Heart left ventricle (tissue), 16 donors: ENCODE data around the gene CFAP100. TPM values are rescaled to one million over a fixed set of nuclear protein-coding genes. Genes with fewer than 3 reads are reported as not detected.

Source experiments
- ATAC-seq, 4 donors: fragments of 200-7000 bp; cut with Tn5 transposase; one replicate each; pipeline ENCODE4 v1.9.1; 2020 to 2022; ENCODE audit warnings: moderate library complexity in 4 of 4, mild to moderate bottlenecking in 3 of 4, moderate number of reproducible peaks in 1 of 4
- DNase-seq, 5 donors: peaks; one replicate each; pipeline ENCODE4 v3.0.0-alpha.2; 2020
- H3K27ac ChIP-seq, 12 donors: fragments of 200-600 bp; sonication (generic) in 4 of 12; one replicate each; pipeline versions ENCODE4 v1.5.0 to v1.8.0; 2016 to 2022; ENCODE audit warnings: mild to moderate bottlenecking in 2 of 12
- H3K27me3 ChIP-seq, 9 donors: fragments of 200-600 bp; sonication (generic) in 2 of 9; one replicate each; pipeline versions ENCODE4 v1.5.1 to v1.8.0; 2016 to 2022; ENCODE audit warnings: mild to moderate bottlenecking in 3 of 9
- H3K36me3 ChIP-seq, 9 donors: fragments of 200-600 bp; sonication (generic) in 2 of 9; one replicate each; pipeline versions ENCODE4 v1.5.0 to v1.8.0; 2018 to 2022; ENCODE audit warnings: mild to moderate bottlenecking in 2 of 9
- H3K4me1 ChIP-seq, 12 donors: fragments of 200-600 bp; sonication (generic) in 4 of 12; one replicate each; pipeline versions ENCODE4 v1.5.0 to v1.8.0; 2016 to 2022; ENCODE audit warnings: mild to moderate bottlenecking in 3 of 12
- H3K4me3 ChIP-seq, 12 donors: fragments of 200-600 bp; sonication (generic) in 4 of 12; one replicate each; pipeline versions ENCODE4 v1.5.0 to v1.8.0; 2017 to 2022; ENCODE audit warnings: mild to moderate bottlenecking in 9 of 12, moderate library complexity in 4 of 12
- H3K9me3 ChIP-seq, 12 donors: fragments of 200-600 bp; sonication (generic) in 4 of 12; one replicate each; pipeline versions ENCODE4 v1.5.0 to v1.8.0; 2016 to 2022; ENCODE audit warnings: mild to moderate bottlenecking in 1 of 12
- CTCF ChIP-seq, 12 donors: fragments of 200-600 bp; sonication (generic) in 4 of 12; IDR thresholded peaks; one replicate each; pipeline versions ENCODE4 v1.5.0 to v1.8.0; 2018 to 2022; ENCODE audit warnings: antibody characterized with exemption in 12 of 12, mild to moderate bottlenecking in 5 of 12
- POLR2A ChIP-seq, 2 donors: fragments of 450-650 bp; IDR thresholded peaks; one replicate each; pipeline ENCODE4 v1.6.1; 2017; ENCODE audit warnings: antibody characterized with exemption in 2 of 2, mild to moderate bottlenecking in 2 of 2, moderate library complexity in 2 of 2
- WGBS, 4 donors: extraction: QIAGEN DNeasy Blood & Tissue Kit in 2 of 4; methylation state at CpG; one replicate each; pipeline versions ENCODE4 v1.1.5 to v1.1.7; 2013 to 2018; 5-methylcytosine and 5-hydroxymethylcytosine counted together
- intact Hi-C, 10 donors: fragments of 100-400 bp; cut with DNase I; formaldehyde crosslinking; loops; one replicate each; pipeline versions ENCODE4 v1.11.1 to v1.14.2; 2022
- polyA plus RNA-seq, 2 donors: library from polyadenylated mRNA; stranded (reverse); fragments of 200-250 nt; gene quantifications; one replicate each; pipeline ENCODE4 v1.2.3, GENCODE V29; 2013
- total RNA-seq, 9 donors: library from RNA; depleted of rRNA in 2 of 9; stranded (reverse); fragments of >200 nt in 2 of 9; fragmentation: NEBNext Ultra II Directional in 3 of 9; extraction: Animal tissue kit (Norgen Biotek cat#: 25700) in 3 of 9; gene quantifications; one replicate each; pipeline versions ENCODE4 v1.1.0 to v1.2.4, GENCODE V29; 2016 to 2023
- donor health status: ischemic (EF 13 %, LVEDD 7.1; RV severe dilation, severe dysfunction).
- donor health status: healthy with polysubstance abuse.
- donor health status: DM: no; HTN: yes; CAD: no.
- donor health status: DM: no; HTN: no; CAD: no.
- donor health status: ischemic (EF 25% LVEDD 6.9; RV normal size, moderate dysfunction).
- donor health status: ischemic (EF 25% LVEDD 5.7; RV mildly dilated, moderate dysfunction).
- donor health status: healthy.
- donor health status: DM: yes; HTN: yes; CAD: no.
- donor health status: ischemic (EF 35%, LVEDD 5.7; RV mildly dilated, moderate dysfunction).
- donor health status: nonischemic (EF 11% LVEDD 7.7; RV severe dilation, severe dysfunction).
- donor health status: DM: yes; HTN: yes; CAD: no.
- donor health status: PGD.
- donor health status: ischemic (EF 29% LVEDD 5.4; RV normal size, mild dysfunction).
- donor health status: nonischemic (EF 23%, LVEDD 6.1; RV moderate dilation, normal function).

The CFAP100 gene
- total and polyA plus RNA-seq, 11 donors = not detected

DNA sequence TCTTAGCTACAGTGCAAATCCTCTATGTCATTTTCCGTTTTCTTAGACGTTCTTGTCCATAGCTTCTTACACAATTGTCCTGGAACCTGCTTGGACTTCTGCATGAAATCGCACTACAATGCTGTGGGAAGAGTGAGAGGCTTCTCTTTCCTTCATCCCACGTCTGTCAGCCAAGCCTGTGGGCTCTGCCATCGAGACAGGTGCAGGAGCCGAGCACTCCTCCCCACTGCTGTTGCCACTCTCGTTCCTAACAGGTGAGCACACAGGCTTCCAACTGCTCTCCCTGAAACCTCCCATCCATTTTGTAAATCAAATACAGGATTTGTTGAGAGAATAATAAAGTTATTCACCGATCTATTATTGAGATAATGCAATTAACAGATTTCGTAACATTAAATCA, 57.5 kb downstream of the CFAP100 start:
- TF ChIP-seq CTCF (IDR thresholded peaks at IDR 0.05) = no peak
- no peak for TF ChIP-seq POLR2A (IDR thresholded peaks at IDR 0.05)
- DNase-seq = no peak
- H3K36me3 ChIP-seq = peaks cover 0 to 92% (median 84%) of the 10 kb centered on the region in 9 donors
- no peak overlapping the region for H3K27ac ChIP-seq
- no peak overlapping the region for H3K4me3 ChIP-seq
- H3K27me3 ChIP-seq = no peaks in the 10 kb centered on the region
- WGBS, 4 donors = 89 to 92% (median 92%) methylated on average over 9 of the region's 9 CpGs
- no peaks in the 10 kb centered on the region for H3K9me3 ChIP-seq
- H3K4me1 ChIP-seq = peaks cover 0 to 21% (median under 1%) of the 10 kb centered on the region in 12 donors
- intact Hi-C loops = no loop called here
- no peak for ATAC-seq

GRCh38 chr3:126454025-126454424, 59.3 kb downstream of the CFAP100 start:
- H3K4me3 ChIP-seq = no peak overlapping the region
- H3K9me3 ChIP-seq = no peaks in the 10 kb centered on the region
- WGBS, 4 donors = 81 to 90% (median 87%) methylated on average over 1 of the region's 1 CpG
- ATAC-seq (no peak), DNase-seq (no peak)
- peaks cover 0 to 100% (median 87%) of the 10 kb centered on the region in 9 donors for H3K36me3 ChIP-seq
- H3K27me3 ChIP-seq = no peaks in the 10 kb centered on the region
- TF ChIP-seq CTCF (IDR thresholded peaks at IDR 0.05) (no peak), POLR2A (IDR thresholded peaks at IDR 0.05) (no peak)
- intact Hi-C loops = no loop called here
- H3K4me1 ChIP-seq = peaks cover 0 to 21% (median 0%) of the 10 kb centered on the region in 12 donors
- no peak overlapping the region for H3K27ac ChIP-seq

- Histone ChIP-seq H3K4me1 (peaks cover 0 to 21% (median 0%) of the 10 kb centered on the region in 12 donors), H3K4me3 (no peak overlapping the region), H3K9me3 (no peaks in the 10 kb centered on the region), H3K36me3 (peaks cover 0 to 100% (median 88%) of the 10 kb centered on the region in 9 donors), H3K27me3 (no peaks in the 10 kb centered on the region), H3K27ac (no peak overlapping the region)
- DNase-seq = no peak
- ATAC-seq = no peak
- no peak for TF ChIP-seq CTCF (IDR thresholded peaks at IDR 0.05)
- TF ChIP-seq POLR2A (IDR thresholded peaks at IDR 0.05) = no peak
- intact Hi-C loops = no loop called here
- 86 to 91% (median 90%) methylated on average over 6 of the region's 6 CpGs for WGBS, 4 donors
These were observed 59.9 kb downstream of the CFAP100 start for GRCh38 chr3:126454437-126455198.

- TF ChIP-seq POLR2A (IDR thresholded peaks at IDR 0.05) (no peak), CTCF (IDR thresholded peaks at IDR 0.05) (no peak)
- WGBS, 4 donors = 71 to 78% (median 72%) methylated on average over 4 of the region's 4 CpGs
- ATAC-seq = peak in 1 of 4 donors; percentile 31
These were observed 61.5 kb downstream of the CFAP100 start for GRCh38 chr3:126456211-126456610.

More at GRCh38 chr3:126456211-126456610, 61.5 kb downstream of the CFAP100 start:
- intact Hi-C loops = no loop called here
- Histone ChIP-seq H3K4me1 (peaks cover 0 to 22% (median 1%) of the 10 kb centered on the region in 12 donors), H3K9me3 (no peaks in the 10 kb centered on the region), H3K4me3 (no peak overlapping the region), H3K27me3 (no peaks in the 10 kb centered on the region), H3K27ac (no peak overlapping the region), H3K36me3 (peaks cover 0 to 100% (median 88%) of the 10 kb centered on the region in 9 donors)
- DNase-seq = no peak
